Measurements from ENCODE around the gene GCGR.

The GCGR gene

GRCh38 chr17:81803728-81804558 is at the start of gene GCGR:
TSS of gene GCGR (plus strand) at chr17:81804150. CDS start at chr17:81809019, 4,869 bp downstream.
- Mint-ChIP-seq H3K27ac (no peak within 1 kb of the TSS), H3K4me1 (peaks cover 18% of the 10 kb centered on the region), H3K27me3 (peaks cover 86% of the 10 kb centered on the region), H3K9me3 (no peaks in the 10 kb centered on the region), H3K4me3 (peak within 1 kb of the TSS; percentile 29), H3K36me3 (no peaks in the 10 kb centered on the region)
- peak; percentile 17 for ATAC-seq

DNA sequence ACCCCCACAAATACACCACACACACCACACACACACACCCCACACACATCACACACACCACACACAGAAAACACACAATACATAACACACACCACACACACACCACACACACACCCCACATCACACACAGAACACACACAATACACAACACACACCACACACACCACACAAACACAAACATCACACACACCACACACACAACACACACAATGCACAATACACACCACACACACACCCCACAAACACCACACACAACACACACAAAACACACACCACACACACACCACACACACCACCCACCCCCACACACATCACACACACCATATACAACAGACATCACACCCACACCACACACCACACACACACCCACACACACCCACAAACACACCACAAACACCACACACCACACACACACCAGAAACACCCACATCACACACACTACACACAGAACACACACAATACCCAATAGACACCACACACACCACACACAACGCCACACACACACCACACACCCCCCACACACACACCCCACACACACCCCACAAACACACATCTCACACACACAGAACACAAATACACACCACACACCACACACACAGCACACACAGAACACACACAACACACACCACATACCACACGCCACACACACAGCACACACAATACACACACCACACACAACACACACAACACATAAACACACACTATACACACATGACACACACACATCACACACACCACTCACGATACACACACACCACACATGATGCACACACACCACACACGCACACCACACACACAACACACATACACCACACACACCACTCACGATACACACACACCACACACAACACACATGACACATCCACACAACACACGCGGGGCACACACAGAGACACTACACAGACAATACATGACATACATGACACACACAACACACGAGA is 11.0 kb upstream of the GCGR start:
- no peak overlapping the region for H3K4me3 Mint-ChIP-seq
- no peaks in the 10 kb centered on the region for H3K9me3 Mint-ChIP-seq
- H3K36me3 Mint-ChIP-seq, result no peaks in the 10 kb centered on the region
- H3K4me1 Mint-ChIP-seq, result no peaks in the 10 kb centered on the region
- H3K27ac Mint-ChIP-seq, result no peak overlapping the region
- no peak for ATAC-seq
- no peaks in the 10 kb centered on the region for H3K27me3 Mint-ChIP-seq

- peaks cover under 1% of the 10 kb centered on the region for H3K27me3 Mint-ChIP-seq
- no peak overlapping the region for H3K4me3 Mint-ChIP-seq
- H3K36me3 Mint-ChIP-seq, result no peaks in the 10 kb centered on the region
- ATAC-seq, result no peak
- H3K27ac Mint-ChIP-seq, result no peak overlapping the region
- H3K4me1 Mint-ChIP-seq, result no peaks in the 10 kb centered on the region
- no peaks in the 10 kb centered on the region for H3K9me3 Mint-ChIP-seq
Observed at GRCh38 chr17:81794074-81794476, 9.9 kb upstream of the GCGR start.

GRCh38 chr17:81794509-81794908 is 9.4 kb upstream of the GCGR start:
- Mint-ChIP-seq H3K27me3 (peaks cover 4% of the 10 kb centered on the region), H3K9me3 (no peaks in the 10 kb centered on the region), H3K4me1 (no peaks in the 10 kb centered on the region), H3K4me3 (no peak overlapping the region), H3K27ac (no peak overlapping the region), H3K36me3 (no peaks in the 10 kb centered on the region)
- ATAC-seq, result no peak

DNA sequence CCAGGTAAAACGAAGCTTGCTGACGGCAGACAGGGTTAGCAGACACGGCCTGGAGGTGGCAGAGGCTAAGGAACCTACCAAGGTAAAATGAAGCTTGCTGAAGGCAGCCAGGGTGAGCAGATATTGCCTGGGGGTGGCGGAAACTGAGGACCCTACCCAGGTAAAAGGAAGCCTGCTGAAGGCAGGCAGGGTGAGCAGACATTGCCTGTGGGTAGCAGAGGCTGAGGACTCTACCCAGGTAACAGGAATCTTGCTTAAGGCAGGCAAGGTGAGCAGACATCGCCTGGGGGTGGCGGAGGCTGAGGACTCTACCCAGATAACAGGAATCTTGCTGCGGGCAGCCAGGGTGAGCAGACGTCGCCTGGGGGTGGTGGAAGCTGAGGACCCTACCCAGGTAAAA is 2.6 kb upstream of the GCGR start:
- no peaks in the 10 kb centered on the region for H3K36me3 Mint-ChIP-seq
- no peak overlapping the region for H3K4me3 Mint-ChIP-seq
- H3K27ac Mint-ChIP-seq, result no peak overlapping the region
- peaks cover 60% of the 10 kb centered on the region for H3K27me3 Mint-ChIP-seq
- no peaks in the 10 kb centered on the region for H3K9me3 Mint-ChIP-seq
- H3K4me1 Mint-ChIP-seq, result peaks cover 17% of the 10 kb centered on the region
- ATAC-seq, result no peak

- Mint-ChIP-seq H3K4me1 (peaks cover 17% of the 10 kb centered on the region), H3K4me3 (no peak overlapping the region), H3K27me3 (peaks cover 69% of the 10 kb centered on the region), H3K36me3 (no peaks in the 10 kb centered on the region), H3K9me3 (no peaks in the 10 kb centered on the region), H3K27ac (no peak overlapping the region)
- no peak for ATAC-seq
Observed at GRCh38 chr17:81802048-81802758, 1.7 kb upstream of the GCGR start.

- Mint-ChIP-seq H3K4me3 (peak overlapping the region; percentile 29), H3K4me1 (peaks cover 17% of the 10 kb centered on the region), H3K27me3 (peaks cover 77% of the 10 kb centered on the region), H3K36me3 (no peaks in the 10 kb centered on the region), H3K27ac (no peak overlapping the region), H3K9me3 (no peaks in the 10 kb centered on the region)
- ATAC-seq, result no peak
Observed at GRCh38 chr17:81802856-81803643, 900 bp upstream of the GCGR start.

- ATAC-seq, result no peak
- Mint-ChIP-seq H3K36me3 (no peaks in the 10 kb centered on the region), H3K4me1 (peaks cover 23% of the 10 kb centered on the region), H3K27ac (no peak overlapping the region), H3K4me3 (no peak overlapping the region), H3K27me3 (peaks cover 87% of the 10 kb centered on the region), H3K9me3 (no peaks in the 10 kb centered on the region)
Observed at GRCh38 chr17:81804559-81805399, 829 bp downstream of the GCGR start.

GRCh38 chr17:81805707-81806460 is 1.9 kb downstream of the GCGR start:
- Mint-ChIP-seq H3K9me3 (no peaks in the 10 kb centered on the region), H3K27me3 (peaks cover 87% of the 10 kb centered on the region), H3K4me1 (peaks cover 23% of the 10 kb centered on the region), H3K27ac (no peak overlapping the region), H3K36me3 (no peaks in the 10 kb centered on the region), H3K4me3 (no peak overlapping the region)
- no peak for ATAC-seq

- peaks cover 23% of the 10 kb centered on the region for H3K4me1 Mint-ChIP-seq
- H3K4me3 Mint-ChIP-seq, result no peak overlapping the region
- ATAC-seq, result no peak
- peaks cover 85% of the 10 kb centered on the region for H3K27me3 Mint-ChIP-seq
- H3K9me3 Mint-ChIP-seq, result no peaks in the 10 kb centered on the region
- no peaks in the 10 kb centered on the region for H3K36me3 Mint-ChIP-seq
- no peak overlapping the region for H3K27ac Mint-ChIP-seq
Observed at GRCh38 chr17:81806461-81807209, 2.7 kb downstream of the GCGR start.

DNA sequence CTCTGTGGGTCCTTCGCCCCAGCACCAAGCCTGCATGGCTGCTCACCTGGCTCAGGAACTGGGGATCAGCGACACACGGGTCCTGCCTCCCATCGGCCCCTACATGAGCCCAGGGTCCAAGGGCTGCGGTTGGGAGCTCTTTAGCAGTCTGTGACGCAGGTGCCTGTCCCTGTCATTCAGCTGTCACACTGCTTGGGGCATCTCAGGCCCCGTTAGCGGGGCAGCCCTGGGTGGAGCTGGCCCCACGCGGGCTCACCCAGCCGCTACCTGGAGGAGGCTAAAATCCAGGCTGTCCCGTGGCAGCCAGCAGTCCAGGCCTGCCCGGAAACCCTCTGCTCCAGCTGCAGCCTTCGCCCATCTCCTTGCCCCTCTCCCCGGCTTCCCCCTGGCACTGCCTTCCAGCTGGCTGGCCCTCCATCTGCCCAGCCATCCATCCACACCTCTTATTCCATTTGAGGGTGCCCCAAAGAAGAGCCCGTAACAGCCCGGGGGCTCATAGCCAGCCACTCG is 3.3 kb downstream of the GCGR start:
- no peak for ATAC-seq
- peaks cover 23% of the 10 kb centered on the region for H3K4me1 Mint-ChIP-seq
- H3K36me3 Mint-ChIP-seq, result no peaks in the 10 kb centered on the region
- H3K27ac Mint-ChIP-seq, result no peak overlapping the region
- no peak overlapping the region for H3K4me3 Mint-ChIP-seq
- no peaks in the 10 kb centered on the region for H3K9me3 Mint-ChIP-seq
- peaks cover 85% of the 10 kb centered on the region for H3K27me3 Mint-ChIP-seq

DNA sequence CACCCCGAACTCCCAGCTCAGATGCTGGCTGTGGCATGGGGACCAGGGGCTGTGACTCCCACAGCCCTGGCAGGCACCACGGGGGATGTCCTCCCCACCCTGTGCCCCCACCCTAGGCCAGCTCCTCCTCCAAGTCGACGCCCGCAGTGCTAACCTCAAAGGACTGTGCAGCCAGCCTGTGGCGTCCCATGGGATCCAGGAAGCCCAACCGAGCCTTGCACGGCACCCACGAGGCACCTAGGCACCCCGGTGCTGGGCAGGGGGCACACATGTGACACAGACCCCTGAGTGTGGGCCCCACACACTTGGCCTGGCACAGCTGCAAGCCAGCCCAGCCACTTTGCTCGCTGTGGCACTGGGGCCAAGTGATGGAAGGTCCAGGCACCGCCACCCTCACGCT is 3.9 kb downstream of the GCGR start:
- H3K4me1 Mint-ChIP-seq, result peaks cover 18% of the 10 kb centered on the region
- H3K9me3 Mint-ChIP-seq, result no peaks in the 10 kb centered on the region
- ATAC-seq, result no peak
- no peaks in the 10 kb centered on the region for H3K36me3 Mint-ChIP-seq
- peaks cover 85% of the 10 kb centered on the region for H3K27me3 Mint-ChIP-seq
- no peak overlapping the region for H3K4me3 Mint-ChIP-seq
- H3K27ac Mint-ChIP-seq, result no peak overlapping the region

Data from stimulated activated memory B cell treated with anti-CD40 and anti-IgM and Interleukin-4, amounts not matched to agents 10 μg/mL and 1 μg/mL and 100 μg/mL, for 72 hours (primary cell).